Lower leg skin (tissue), 4 donors: ENCODE results near the gene GRHL3. TPM values are rescaled to one million over a fixed set of nuclear protein-coding genes. Genes with fewer than 3 reads are reported as not detected.

Experiments used
- DNase-seq, 2 donors: peaks; one replicate each; pipeline ENCODE4 v3.0.0-alpha.2; 2019; ENCODE audit warnings: low spot score in 2 of 2
- H3K4me3 ChIP-seq: fragments of 200-600 bp; sonication (generic); 2 replicates; pipeline ENCODE4 v1.5.1; 2017; ENCODE audit warnings: mild to moderate bottlenecking, low read depth; ENCODE audit not compliant: poor library complexity, severe bottlenecking
- CTCF ChIP-seq, 3 donors: fragments of 450-650 bp; IDR thresholded peaks; one replicate each; pipeline ENCODE4 v1.5.1; 2016; ENCODE audit warnings: antibody characterized with exemption in 3 of 3, mild to moderate bottlenecking in 3 of 3, moderate library complexity in 2 of 3
- POLR2A ChIP-seq, 2 donors: fragments of 450-650 bp; IDR thresholded peaks; one replicate each; pipeline ENCODE4 v1.6.1; 2016 to 2017; ENCODE audit warnings: antibody characterized with exemption in 2 of 2, mild to moderate bottlenecking in 1 of 2, moderate library complexity in 1 of 2
- WGBS, 2 donors: methylation state at CpG; one replicate each; pipeline ENCODE4 v1.1.5; 2018; 5-methylcytosine and 5-hydroxymethylcytosine counted together
- intact Hi-C: fragments of 100-400 bp; cut with DNase I; formaldehyde crosslinking; loops from one replicate; pipeline ENCODE4 v1.15.0; 2023; ENCODE audit warnings: low total_unique reads
- total RNA-seq, 4 donors: library from RNA; depleted of rRNA; stranded (reverse); fragments of >200 nt; gene quantifications; one replicate each; pipeline ENCODE4 v1.1.0, GENCODE V29; 2016

GRHL3 gene
- total RNA-seq, 4 donors from 2014 or later, result 141 to 205 (median 171) TPM

GRCh38 chr1:24391882-24392603, 72.9 kb downstream of the GRHL3 start:
- intact Hi-C loops, result loop anchor here (2.0 to 10.0 kb wide), 2 partner anchors 191 to 443 kb away; no protein-coding TSS in a partner anchor
- WGBS, 2 donors, result 23 to 29% methylated on average over 11 of the region's 11 CpGs
- TF ChIP-seq CTCF (IDR thresholded peaks at IDR 0.05), result peak in 1 of 3 donors; percentile 49
- TF ChIP-seq POLR2A (IDR thresholded peaks at IDR 0.05), result no peak
- H3K4me3 ChIP-seq, result no peak overlapping the region
- DNase-seq, result peak in 1 of 2 donors; percentile 94

GRCh38 chr1:24392604-24392946, 73.4 kb downstream of the GRHL3 start:
- no peak for DNase-seq
- TF ChIP-seq POLR2A (IDR thresholded peaks at IDR 0.05), result no peak
- TF ChIP-seq CTCF (IDR thresholded peaks at IDR 0.05), result no peak
- intact Hi-C loops, result loop anchor here (10.0 kb wide), 1 partner anchor 442 kb away; no protein-coding TSS in a partner anchor
- no peak overlapping the region for H3K4me3 ChIP-seq
- WGBS, 2 donors, result 82 to 84% methylated on average over 4 of the region's 4 CpGs

- H3K4me3 ChIP-seq, result no peak overlapping the region
- DNase-seq, result peak in 1 of 2 donors; percentile 57
- TF ChIP-seq CTCF (IDR thresholded peaks at IDR 0.05) (no peak), POLR2A (IDR thresholded peaks at IDR 0.05) (no peak)
- 81 to 82% methylated on average over 4 of the region's 4 CpGs for WGBS, 2 donors
- intact Hi-C loops, result loop anchor here (10.0 kb wide), 1 partner anchor 442 kb away; no protein-coding TSS in a partner anchor
Observed at GRCh38 chr1:24392982-24393650, 74.0 kb downstream of the GRHL3 start.

DNA sequence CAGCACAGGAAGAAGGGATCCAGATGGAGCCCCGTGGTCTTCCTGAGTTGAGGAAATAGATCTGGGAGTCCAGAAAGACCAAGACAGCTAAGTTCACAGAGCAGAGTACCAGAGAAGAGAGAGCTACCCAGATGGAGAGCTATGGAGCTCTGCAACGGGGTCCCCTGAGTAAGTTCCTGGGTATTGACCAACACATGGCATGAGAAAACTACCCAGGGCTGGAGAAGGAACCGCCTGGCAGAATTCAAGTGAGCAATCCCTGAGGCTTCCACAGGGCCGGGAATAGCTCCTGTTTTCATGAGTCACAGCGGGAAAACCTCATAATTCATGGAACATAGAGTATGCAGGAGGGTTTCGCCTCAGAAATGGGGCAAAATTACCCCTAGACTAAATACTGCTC, 74.7 kb downstream of the GRHL3 start:
- 58 to 65% methylated on average over 6 of the region's 6 CpGs for WGBS, 2 donors
- DNase-seq, result peak in 1 of 2 donors; percentile 64
- no peak overlapping the region for H3K4me3 ChIP-seq
- no peak for TF ChIP-seq CTCF (IDR thresholded peaks at IDR 0.05)
- no peak for TF ChIP-seq POLR2A (IDR thresholded peaks at IDR 0.05)
- intact Hi-C loops, result loop anchor here (10.0 kb wide), 1 partner anchor 441 kb away; no protein-coding TSS in a partner anchor

DNA sequence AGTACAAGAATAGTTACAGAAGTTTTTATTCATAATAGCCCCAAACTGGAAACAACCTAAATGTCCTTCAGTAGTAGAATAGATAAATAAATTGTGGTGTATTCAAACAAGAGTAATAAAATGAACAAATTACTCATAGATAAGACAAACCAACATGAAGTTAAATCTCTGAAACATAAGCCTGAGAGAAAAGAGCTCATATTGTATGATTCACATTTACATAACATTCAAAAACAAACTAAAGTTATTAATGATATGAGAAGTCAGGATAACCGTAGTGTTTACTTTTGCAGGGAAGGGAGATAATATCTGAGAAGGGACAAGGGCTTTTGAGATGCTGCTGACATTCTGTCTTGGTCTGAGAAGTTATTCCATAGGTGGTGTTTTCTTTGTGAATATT, 80.9 kb downstream of the GRHL3 start:
- intact Hi-C loops, result no loop called here
- no peak for TF ChIP-seq CTCF (IDR thresholded peaks at IDR 0.05)
- no peak for TF ChIP-seq POLR2A (IDR thresholded peaks at IDR 0.05)
- no peak overlapping the region for H3K4me3 ChIP-seq
- no peak for DNase-seq
- WGBS, 2 donors, result 80 to 83% methylated on average over 1 of the region's 1 CpG
